Fibroblast of peridontal ligament (primary cell): Measurements from ENCODE around the gene ADAMTSL1.
A peak's percentile ranks its signal among the peaks of the same experiment; 100 is the strongest.
"Not testable (repeated sequence)": the region's sequence is repeated elsewhere in the genome, so short reads cannot be mapped to it uniquely, and the experiment has no call there.

Experiments used
- DNase-seq: peaks from one replicate; pipeline ENCODE4 v3.0.0-alpha.2; 2010; ENCODE audit errors: extremely low read depth

ADAMTSL1 gene

DNA sequence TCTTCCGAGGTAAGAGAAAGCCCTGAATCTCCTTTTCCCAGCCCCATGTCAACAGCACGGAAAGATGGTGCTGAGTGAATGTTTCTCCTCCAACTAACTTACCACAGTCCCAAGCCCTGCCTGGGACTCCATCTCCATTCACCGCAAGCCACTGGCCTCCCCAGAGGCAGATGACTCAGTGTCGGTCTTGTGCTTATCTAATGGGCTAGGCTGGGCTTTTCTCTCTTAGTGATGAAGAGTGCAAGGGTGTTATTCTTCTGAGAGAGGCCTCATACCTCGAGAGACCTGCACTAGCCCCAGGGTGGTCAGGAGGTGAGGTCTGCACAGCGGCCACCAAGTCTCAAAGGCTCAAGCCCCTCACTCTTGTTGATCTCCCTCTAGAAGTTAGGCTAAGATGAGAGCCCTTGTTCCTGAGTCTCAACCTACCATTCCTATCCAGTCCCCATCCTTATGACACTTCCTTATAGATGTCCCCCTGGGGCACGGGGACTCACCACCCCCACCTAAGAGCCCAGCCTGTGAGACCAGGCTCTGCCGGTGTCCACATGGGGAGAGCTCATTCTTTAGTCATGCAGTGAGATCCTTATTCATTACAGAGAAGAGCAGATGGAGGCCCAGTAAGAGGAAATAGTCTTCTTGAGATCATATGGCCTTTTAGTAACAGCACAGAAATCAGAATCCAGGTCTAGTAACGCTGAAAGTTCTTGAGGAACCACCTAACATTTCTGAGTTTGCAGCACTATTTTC is 432.1 kb downstream of the ADAMTSL1 start:
- peak; percentile 16 for DNase-seq

GRCh38 chr9:18906656-18907395 is 432.9 kb downstream of the ADAMTSL1 start:
- peak; percentile 63 for DNase-seq

DNA sequence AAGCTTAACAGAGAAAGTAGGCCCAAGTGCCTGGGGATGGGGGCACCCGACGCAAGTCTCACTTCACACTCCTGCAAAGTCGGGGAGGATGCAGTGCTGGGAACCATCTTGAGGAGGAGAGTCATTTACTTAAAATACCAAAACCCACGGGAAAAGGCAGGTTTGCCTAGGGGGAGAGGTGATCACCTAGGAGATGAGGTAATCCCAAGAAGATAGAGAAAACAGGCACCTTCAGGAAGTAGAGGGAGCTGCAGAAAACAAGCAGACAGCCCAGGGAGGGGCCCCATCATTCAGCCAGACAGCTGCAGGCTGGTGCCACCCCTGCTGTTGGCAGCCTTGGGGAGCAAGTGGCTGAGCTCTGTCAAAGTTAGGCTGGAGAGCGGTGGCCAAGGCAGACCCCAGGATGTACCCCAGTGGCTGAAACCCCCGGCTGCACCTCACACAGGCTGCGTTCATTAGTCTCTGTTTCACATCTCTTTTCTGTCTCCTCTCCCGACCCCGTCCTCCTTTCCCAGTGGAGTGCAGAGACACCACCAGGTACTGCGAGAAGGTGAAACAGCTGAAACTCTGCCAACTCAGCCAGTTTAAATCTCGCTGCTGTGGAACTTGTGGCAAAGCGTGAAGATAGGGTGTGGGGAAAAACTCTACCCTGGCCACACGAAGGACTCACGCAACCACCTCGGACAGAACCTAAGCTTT is 434.1 kb downstream of the ADAMTSL1 start:
- DNase-seq: no peak

GRCh38 chr9:18909140-18910018 is 435.4 kb downstream of the ADAMTSL1 start:
- no peak for DNase-seq

- peak; percentile 14 for DNase-seq
Measured at GRCh38 chr9:18910435-18910834, 436.5 kb downstream of the ADAMTSL1 start.

- no peak for DNase-seq
Measured at GRCh38 chr9:18910916-18911315, 437.0 kb downstream of the ADAMTSL1 start.

- no peak for DNase-seq
Measured at GRCh38 chr9:18911714-18912342, 437.9 kb downstream of the ADAMTSL1 start.

DNA sequence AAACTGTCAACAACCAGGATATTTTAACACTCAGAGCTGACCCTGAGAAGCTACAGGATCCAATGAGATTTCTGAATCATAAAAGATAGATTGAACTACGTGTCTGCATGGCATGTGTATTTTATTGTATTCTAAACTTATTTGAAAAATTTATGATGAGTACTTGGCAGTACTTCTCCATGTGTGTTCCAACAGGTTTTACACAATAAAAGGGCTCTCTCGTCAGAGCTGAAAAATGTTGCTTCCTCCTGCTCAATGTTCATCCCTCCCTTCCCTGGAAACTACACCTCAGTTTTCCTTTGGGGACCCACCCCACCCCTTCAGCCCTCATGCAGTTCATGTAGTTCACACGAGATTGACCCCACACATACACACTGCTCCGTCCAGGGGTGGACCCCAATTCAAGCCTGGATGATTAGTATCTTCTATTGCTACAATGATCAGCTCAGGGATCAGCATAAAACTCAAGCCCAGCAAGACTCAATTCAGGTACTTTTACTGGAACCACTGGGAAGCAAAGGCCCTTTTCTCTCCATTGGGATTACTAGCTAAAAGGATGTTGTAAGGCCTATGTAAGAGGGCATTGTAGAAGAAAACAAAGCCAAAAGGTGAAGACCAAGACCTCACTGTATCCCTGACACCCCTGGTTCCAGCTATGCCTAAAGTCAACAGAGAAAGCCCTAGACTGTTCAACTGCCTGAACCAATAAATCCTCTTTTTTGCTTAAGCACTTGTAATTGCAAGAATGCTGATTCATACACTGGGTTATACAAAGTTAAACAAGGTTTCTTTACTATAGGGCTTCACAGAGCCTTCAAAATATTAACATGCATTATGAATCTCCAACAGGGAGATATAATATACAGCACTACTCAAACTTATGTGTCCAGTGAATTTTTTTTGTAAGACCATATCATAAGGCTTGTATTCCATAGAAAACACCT is 446.5 kb downstream of the ADAMTSL1 start:
- peak; percentile 38 for DNase-seq

- DNase-seq: peak; percentile 66
Measured at GRCh38 chr9:18921366-18922075, 447.6 kb downstream of the ADAMTSL1 start.

DNA sequence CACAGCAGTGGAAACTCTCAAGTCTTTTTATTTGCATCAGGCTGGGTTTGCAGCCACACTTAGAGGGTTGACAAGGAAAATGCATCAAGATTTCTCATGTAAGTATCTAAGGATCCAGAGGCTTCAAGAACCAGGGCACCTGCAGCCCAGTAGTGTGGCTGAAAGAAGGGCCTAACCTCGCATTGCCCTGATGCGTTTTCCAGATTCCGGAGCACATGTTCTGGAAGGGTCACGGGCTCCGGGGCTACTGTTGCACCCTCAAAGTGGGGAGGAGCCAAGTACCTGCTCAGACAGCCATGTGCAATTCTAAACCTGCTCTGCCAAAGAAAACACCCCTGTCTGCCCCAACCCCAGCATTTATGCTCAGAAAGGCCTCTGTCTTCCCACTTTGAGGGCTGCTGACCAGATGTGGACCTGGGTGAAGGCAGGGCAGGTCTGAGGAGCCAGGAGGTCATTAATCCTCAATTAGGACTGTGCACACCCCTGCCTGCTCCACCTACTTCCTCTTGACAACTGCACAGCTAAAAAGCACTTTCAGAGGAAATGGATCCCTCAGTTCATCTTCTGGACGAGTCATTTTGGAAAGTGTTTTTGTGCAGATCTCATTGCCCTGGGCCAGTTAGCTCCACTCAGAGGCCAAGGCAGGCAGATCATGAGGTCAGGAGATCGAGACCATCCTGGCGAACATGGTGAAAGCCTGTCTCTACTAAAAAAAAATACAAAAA is 448.4 kb downstream of the ADAMTSL1 start:
- no peak for DNase-seq

DNA sequence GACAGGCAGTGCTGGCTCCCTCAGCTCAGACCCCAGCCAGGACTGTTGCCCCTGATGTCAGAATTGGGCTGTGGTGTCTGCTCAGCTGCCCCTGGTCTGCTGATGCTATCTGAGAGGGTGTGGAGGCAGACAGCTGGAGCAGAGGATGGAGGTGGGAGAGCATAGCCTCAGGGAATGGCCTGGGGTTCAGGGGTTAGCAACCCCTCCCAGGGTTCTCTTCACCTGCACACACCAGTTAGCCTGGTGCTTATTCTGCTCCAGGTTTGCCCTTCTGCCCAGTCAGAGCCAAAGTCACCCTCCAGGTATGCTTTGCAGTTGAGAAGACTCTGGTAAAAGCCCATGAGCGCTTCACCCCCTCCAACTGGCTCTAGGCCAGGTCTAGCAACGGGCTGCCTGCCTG is 449.2 kb downstream of the ADAMTSL1 start:
- no peak for DNase-seq

GRCh38 chr9:18923671-18924430 is 449.9 kb downstream of the ADAMTSL1 start:
- no peak for DNase-seq

DNA sequence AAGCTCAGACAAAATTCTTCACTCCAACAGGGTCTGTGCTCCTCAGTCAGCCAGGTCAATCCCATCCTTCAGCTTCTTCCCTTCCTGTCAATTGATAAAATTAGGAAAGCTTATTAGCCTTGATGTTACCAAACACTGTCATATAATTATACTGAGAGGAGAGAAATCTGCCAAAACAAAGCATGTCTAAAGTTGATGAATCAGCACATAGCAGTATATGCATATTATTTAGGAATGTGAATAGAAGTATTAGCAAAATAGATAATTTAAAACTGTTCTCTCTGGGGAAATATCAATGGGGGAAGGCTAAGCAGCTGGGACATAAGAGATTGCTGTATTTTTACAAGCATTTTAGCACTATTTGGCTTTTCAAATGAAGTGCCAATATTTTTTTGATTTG is 451.9 kb downstream of the ADAMTSL1 start:
- DNase-seq: no peak

DNA sequence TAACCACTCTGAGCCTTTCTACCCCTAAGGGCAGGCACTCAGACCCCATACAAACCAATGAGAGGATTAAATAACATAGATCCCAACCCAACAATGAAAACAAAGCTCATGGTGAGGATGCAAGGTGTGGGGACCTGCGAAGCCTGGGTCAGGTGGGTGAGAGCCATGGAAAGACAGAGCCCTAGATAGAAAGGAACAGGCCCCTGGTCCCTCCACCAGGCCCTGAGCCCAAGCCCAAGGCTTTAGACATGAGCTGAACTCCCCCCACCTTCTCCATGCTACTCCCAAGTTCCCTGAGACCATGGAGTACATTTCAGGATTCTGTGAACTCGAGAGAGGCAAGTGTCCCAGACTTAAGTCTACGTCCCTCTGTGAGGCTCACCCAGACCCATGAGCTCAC is 452.6 kb downstream of the ADAMTSL1 start:
- DNase-seq: no peak

- DNase-seq: no peak
Measured at GRCh38 chr9:18928711-18929110, 454.8 kb downstream of the ADAMTSL1 start.

GRCh38 chr9:18930611-18931010 is 456.7 kb downstream of the ADAMTSL1 start:
- not testable (repeated sequence) for DNase-seq

DNA sequence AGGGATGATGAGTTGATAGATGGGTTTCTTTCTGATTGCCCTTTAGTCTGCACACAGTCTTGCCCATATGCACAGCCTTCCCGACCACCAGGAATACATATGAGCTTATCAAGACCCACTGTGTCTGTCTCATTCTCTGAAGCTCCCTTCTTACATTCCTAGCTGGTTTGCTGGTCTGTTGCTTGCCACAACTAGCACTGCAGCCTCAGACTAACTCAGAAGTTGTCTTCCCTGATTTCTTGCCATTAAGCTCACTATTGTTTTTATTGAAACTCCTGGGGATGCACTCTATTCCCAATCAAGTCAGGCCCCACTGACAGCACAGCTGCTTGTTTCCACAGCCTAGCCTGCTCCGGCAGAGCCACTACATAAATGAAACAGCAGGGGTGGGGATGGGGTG is 461.6 kb downstream of the ADAMTSL1 start:
- no peak for DNase-seq
